A549 (cell line): ENCODE data around the gene SLC24A3. TPM values are rescaled to one million over a fixed set of nuclear protein-coding genes. Genes with fewer than 3 reads are reported as not detected.

Experiments used
- ATAC-seq, 2 experiments: fragments of 200-7000 bp in 1 of 2; fragments of >200 bp in 1 of 2; cut with Nextera tagmentation in 1 of 2; cut with Tn5 transposase in 1 of 2; 3 replicates each; pipeline versions ENCODE4 v1.8.0 to v1.9.1; 2018 to 2020; ENCODE audit warnings: mild to moderate bottlenecking in 1 of 2, moderate library complexity in 1 of 2
- CTCF ChIA-PET: fragments of 300-600 bp; sonication (Branson Sonifier 250); formaldehyde crosslinking; extraction: SDS; loops from one replicate; lab custom pipeline; 2021; ENCODE audit warnings: antibody characterized with exemption, inconsistent platforms; lab: Yijun Ruan, JAX
- POLR2A ChIA-PET: fragments of 350-600 bp; formaldehyde crosslinking; extraction: SDS; loops from one replicate; lab custom pipeline; 2021; ENCODE audit warnings: antibody characterized with exemption, inconsistent platforms; lab: Yijun Ruan, JAX
- DNase-seq, 2 experiments: peaks; one replicate each; pipeline versions ENCODE4 v3.0.0 to v3.0.0-alpha.2; 2011 to 2016; ENCODE audit warnings: low read depth in 1 of 2, low spot score in 1 of 2
- FAIRE-seq: peaks from 2 replicates; lab custom pipeline; 2011; peaks lifted over from hg19 to GRCh38; lab: Jason Lieb, UNC
- H3K27ac ChIP-seq, 2 experiments: fragments of >200 bp; sonication (Bioruptor Twin); formaldehyde crosslinking; 3 replicates each; pipeline ENCODE4 v1.5.1; 2016 to 2017
- H3K4me1 ChIP-seq: fragments of >200 bp; sonication (Bioruptor Twin); formaldehyde crosslinking; 3 replicates; pipeline ENCODE4 v1.6.1; 2016
- H3K4me2 ChIP-seq: fragments of >200 bp; sonication (Bioruptor Twin); formaldehyde crosslinking; 3 replicates; pipeline ENCODE4 v1.6.1; 2016
- H3K4me3 ChIP-seq: fragments of >200 bp; sonication (Bioruptor Twin); formaldehyde crosslinking; 3 replicates; pipeline ENCODE4 v1.5.1; 2016
- H3K9me3 ChIP-seq: fragments of >200 bp; sonication (Bioruptor Twin); formaldehyde crosslinking; 3 replicates; pipeline ENCODE4 v1.6.1; 2016
- CBX2 ChIP-seq: fragments of 200-600 bp; sonication (generic); IDR thresholded peaks from 2 replicates; pipeline ENCODE4 v1.6.1; 2016; ENCODE audit warnings: low read depth, mild to moderate bottlenecking, borderline replicate concordance
- CEBPB ChIP-seq, 2 experiments: fragments of >200 bp in 1 of 2; sonication (Bioruptor Twin) in 1 of 2; formaldehyde crosslinking in 1 of 2; IDR thresholded peaks; 2 replicates each; pipeline ENCODE4 v1.6.1; 2012 to 2016
- CHD2 ChIP-seq: fragments of 150-350 bp; IDR thresholded peaks from 2 replicates; pipeline ENCODE4 v1.6.1; 2014; ENCODE audit warnings: low read length; ENCODE audit not compliant: partially characterized antibody
- CHD4 ChIP-seq: fragments of 200-600 bp; sonication (generic); IDR thresholded peaks from 2 replicates; pipeline ENCODE4 v1.6.1; 2016; ENCODE audit warnings: antibody characterized with exemption, mild to moderate bottlenecking, borderline replicate concordance
- CTCF ChIP-seq: fragments of >200 bp; sonication (Bioruptor Twin); formaldehyde crosslinking; IDR thresholded peaks from 3 replicates; pipeline ENCODE4 v1.5.1; 2016
- ELK1 ChIP-seq: fragments of 150-350 bp; IDR thresholded peaks from 2 replicates; pipeline ENCODE4 v1.6.1; 2014; ENCODE audit warnings: low read depth, mild to moderate bottlenecking, low read length
- ESRRA ChIP-seq: fragments of 150-350 bp; IDR thresholded peaks from 2 replicates; pipeline ENCODE4 v1.6.1; 2014; ENCODE audit warnings: mild to moderate bottlenecking, low read length, borderline replicate concordance
- FOSB ChIP-seq: fragments of 250-450 bp; sonication (Bioruptor Pico); IDR thresholded peaks from 2 replicates; pipeline ENCODE4 v1.5.0; 2020; ENCODE audit warnings: mild to moderate bottlenecking, moderate library complexity
- FOXS1 ChIP-seq: fragments of 250-450 bp; sonication (Bioruptor Pico); IDR thresholded peaks from 2 replicates; pipeline ENCODE4 v1.5.0; 2020; ENCODE audit warnings: mild to moderate bottlenecking, moderate library complexity
- HES2 ChIP-seq: fragments of >200 bp; sonication (Bioruptor Twin); formaldehyde crosslinking; IDR thresholded peaks from 2 replicates; pipeline ENCODE4 v1.6.1; 2016
- HEYL ChIP-seq: fragments of 250-450 bp; sonication (Bioruptor Pico); IDR thresholded peaks from 2 replicates; pipeline ENCODE4 v1.8.0; 2021; ENCODE audit warnings: mild to moderate bottlenecking, moderate library complexity
- HOXA7 ChIP-seq: fragments of 250-450 bp; sonication (Bioruptor Pico); IDR thresholded peaks from 2 replicates; pipeline ENCODE4 v1.5.0; 2020; ENCODE audit warnings: mild to moderate bottlenecking, moderate library complexity
- JUN ChIP-seq, 2 experiments: fragments of >200 bp; sonication (Bioruptor Twin); formaldehyde crosslinking; IDR thresholded peaks; 2 replicates in 1 of 2; 3 replicates in 1 of 2; pipeline ENCODE4 v1.6.1; 2016 to 2017
- KDM5A ChIP-seq: fragments of 200-600 bp; sonication (generic); IDR thresholded peaks from 2 replicates; pipeline ENCODE4 v1.6.1; 2016; ENCODE audit warnings: antibody characterized with exemption, mild to moderate bottlenecking
- MAFK ChIP-seq: fragments of 450-650 bp; IDR thresholded peaks from 2 replicates; pipeline ENCODE4 v1.6.1; 2014; ENCODE audit not compliant: partially characterized antibody
- MAX ChIP-seq: IDR thresholded peaks from 2 replicates; pipeline ENCODE4 v1.6.1; 2012
- NFE2L2 ChIP-seq: fragments of 150-350 bp; conservative IDR thresholded peaks from 2 replicates; pipeline ENCODE4 v1.6.1; 2014; ENCODE audit warnings: low read length
- NPAS2 ChIP-seq: fragments of 250-450 bp; sonication (Bioruptor Pico); IDR thresholded peaks from 2 replicates; pipeline ENCODE4 v1.8.0; 2022; ENCODE audit warnings: mild to moderate bottlenecking, moderate library complexity, borderline replicate concordance
- PHF8 ChIP-seq: fragments of 200-600 bp; sonication (generic); IDR thresholded peaks from 2 replicates; pipeline ENCODE4 v1.6.1; 2016; ENCODE audit warnings: low read depth, mild to moderate bottlenecking, antibody characterized with exemption, moderate library complexity, borderline replicate concordance
- POLR2A ChIP-seq: IDR thresholded peaks from 2 replicates; pipeline ENCODE4 v1.6.1; 2012; ENCODE audit warnings: mild to moderate bottlenecking, low read length
- POLR2AphosphoS2 ChIP-seq: conservative IDR thresholded peaks from 2 replicates; pipeline ENCODE4 v1.6.1; 2012; ENCODE audit warnings: low read length, improper control_type of control experiment, inconsistent platforms
- RAD21 ChIP-seq, 2 experiments: fragments of >200 bp in 1 of 2; sonication (Bioruptor Twin) in 1 of 2; formaldehyde crosslinking in 1 of 2; IDR thresholded peaks in 1 of 2; conservative IDR thresholded peaks in 1 of 2; 2 replicates in 1 of 2; 3 replicates in 1 of 2; pipeline ENCODE4 v1.6.1; 2012 to 2018; ENCODE audit warnings: inconsistent platforms in 1 of 2
- REST ChIP-seq: fragments of 200-600 bp; sonication (generic); IDR thresholded peaks from 2 replicates; pipeline ENCODE4 v1.6.1; 2016; ENCODE audit warnings: antibody characterized with exemption, mild to moderate bottlenecking, moderate library complexity
- SMC3 ChIP-seq: fragments of >200 bp; sonication (Bioruptor Twin); formaldehyde crosslinking; IDR thresholded peaks from 3 replicates; pipeline ENCODE4 v1.6.1; 2018; ENCODE audit warnings: inconsistent platforms
- TFCP2L1 ChIP-seq: fragments of 250-450 bp; sonication (Bioruptor Pico); IDR thresholded peaks from 2 replicates; pipeline ENCODE4 v1.5.0; 2021; ENCODE audit warnings: mild to moderate bottlenecking
- USF2 ChIP-seq: fragments of 450-650 bp; IDR thresholded peaks from 2 replicates; pipeline ENCODE4 v1.6.1; 2014; ENCODE audit warnings: antibody characterized with exemption
- ZC3H11A ChIP-seq: fragments of 450-650 bp; IDR thresholded peaks from 2 replicates; pipeline ENCODE4 v1.6.1; 2014; ENCODE audit warnings: antibody characterized with exemption, mild to moderate bottlenecking
- ZFP36 ChIP-seq: fragments of 450-650 bp; IDR thresholded peaks from 2 replicates; pipeline ENCODE4 v1.6.1; 2014; ENCODE audit warnings: borderline replicate concordance; ENCODE audit not compliant: partially characterized antibody
- WGBS: methylation state at CpG from one replicate; pipeline ENCODE4 v1.1.6; 2017; ENCODE audit errors: missing lambda C conversion rate; 5-methylcytosine and 5-hydroxymethylcytosine counted together
- polyA plus RNA-seq, 4 experiments: library from polyadenylated mRNA; depleted of rRNA in 3 of 4; stranded (reverse); fragments of >200 nt; fragmentation: RNase III in 1 of 4; extraction: RNeasy Plus Mini Kit Qiagen cat#74134 plus additional on column Dnase treatment in 1 of 4; gene quantifications; 2 replicates in 3 of 4; 3 replicates in 1 of 4; pipeline ENCODE4 v1.2.3, GENCODE V29; 2011 to 2017

SLC24A3 gene
- polyA plus RNA-seq, 2 of the 4 experiments (the other 2 are of a cell fraction): 0.08 TPM; not detected in 1

GRCh38 chr20:19626896-19627295 lies 414.5 kb downstream of the SLC24A3 start:
- CTCF ChIA-PET: interaction anchor here (3.0 kb wide), 1 partner anchor 36 kb away, joined by 22 read pairs; no protein-coding TSS in a partner anchor
- H3K4me2 ChIP-seq: peak overlapping the region; percentile 22; the same call in 2 of the 3 replicates
- no peak overlapping the region for H3K4me3 ChIP-seq
- 45% methylated on average over 5 of the region's 5 CpGs for WGBS
- no peaks in the 10 kb centered on the region for H3K9me3 ChIP-seq
- FAIRE-seq (peak; percentile 86), ATAC-seq (no peak), DNase-seq (no peak)
- no peaks in the 10 kb centered on the region for H3K4me1 ChIP-seq
- TF ChIP-seq ZFP36 (no peak), CHD4 (no peak), FOXS1 (CRISPR knock-in tag) (no peak), HOXA7 (CRISPR knock-in tag) (no peak), PHF8 (no peak), MAFK (no peak), HEYL (CRISPR knock-in tag) (no peak), NPAS2 (CRISPR knock-in tag) (no peak), USF2 (no peak), CBX2 (no peak), FOSB (CRISPR knock-in tag) (no peak), CHD2 (no peak)
- TF ChIP-seq, all 56 proteins: peak for 0
- POLR2A ChIA-PET: no interaction called here
- H3K27ac ChIP-seq: no peak overlapping the region

- TF ChIP-seq POLR2AphosphoS2 (no peak), MAFK (no peak), CEBPB (IDR thresholded peaks at IDR 0.05) (peak; percentile 68 to 94; a peak in 3 of 4 replicates), HES2 (no peak), CHD4 (no peak), MAX (no peak), ESRRA (no peak), REST (no peak), RAD21 (conservative IDR thresholded peaks at IDR 0.05 in 1 of 2, IDR thresholded peaks at IDR 0.05 in 1 of 2) (peak; percentile 44 to 62; a peak in 4 of 5 replicates), SMC3 (peak; percentile 63), KDM5A (no peak), POLR2A (no peak), CTCF (peak; percentile 68), NPAS2 (CRISPR knock-in tag) (no peak), HEYL (CRISPR knock-in tag) (no peak), PHF8 (no peak), JUN (IDR thresholded peaks at IDR 0.05) (no peak), NFE2L2 (no peak), ZC3H11A (no peak), ELK1 (no peak), TFCP2L1 (CRISPR knock-in tag) (no peak)
- peak; percentile 56 to 80 for DNase-seq
- 56% methylated on average over 1 of the region's 2 CpGs for WGBS
- Histone ChIP-seq H3K9me3 (no peaks in the 10 kb centered on the region), H3K4me1 (no peaks in the 10 kb centered on the region), H3K27ac (peak overlapping the region in 1 of 2 experiments; percentile 37; a peak in 1 of 6 replicates), H3K4me2 (no peak overlapping the region), H3K4me3 (no peak overlapping the region)
- peak; percentile 61 for FAIRE-seq
- ChIA-PET POLR2A (no interaction called here), CTCF (interaction anchor here (0.6 to 3.4 kb wide), 7 partner anchors 9 to 343 kb away, joined by 3 to 22 read pairs (median 6); no protein-coding TSS in a partner anchor)
- ATAC-seq: peak; percentile 83 to 95; a peak in 5 of 6 replicates
Measured at GRCh38 chr20:19628570-19629134, 416.2 kb downstream of the SLC24A3 start.
